PFSK-1 (cell line): ENCODE measurements around the gene METTL1.

Experiments
- REST ChIP-seq, 2 experiments: IDR thresholded peaks; 2 replicates each; pipeline versions ENCODE4 v1.6.1 to v1.8.0; 2011 to 2012; ENCODE audit warnings: low read depth in 2 of 2, low read length in 2 of 2, control low read depth in 1 of 2, inconsistent platforms in 1 of 2, mild to moderate bottlenecking in 1 of 2, moderate library complexity in 1 of 2; ENCODE audit not compliant: insufficient read depth in 1 of 2
- TAF1 ChIP-seq: IDR thresholded peaks from 2 replicates; pipeline ENCODE4 v1.6.1; 2012; ENCODE audit warnings: low read length, control low read depth, borderline replicate concordance; ENCODE audit not compliant: insufficient read depth

DNA sequence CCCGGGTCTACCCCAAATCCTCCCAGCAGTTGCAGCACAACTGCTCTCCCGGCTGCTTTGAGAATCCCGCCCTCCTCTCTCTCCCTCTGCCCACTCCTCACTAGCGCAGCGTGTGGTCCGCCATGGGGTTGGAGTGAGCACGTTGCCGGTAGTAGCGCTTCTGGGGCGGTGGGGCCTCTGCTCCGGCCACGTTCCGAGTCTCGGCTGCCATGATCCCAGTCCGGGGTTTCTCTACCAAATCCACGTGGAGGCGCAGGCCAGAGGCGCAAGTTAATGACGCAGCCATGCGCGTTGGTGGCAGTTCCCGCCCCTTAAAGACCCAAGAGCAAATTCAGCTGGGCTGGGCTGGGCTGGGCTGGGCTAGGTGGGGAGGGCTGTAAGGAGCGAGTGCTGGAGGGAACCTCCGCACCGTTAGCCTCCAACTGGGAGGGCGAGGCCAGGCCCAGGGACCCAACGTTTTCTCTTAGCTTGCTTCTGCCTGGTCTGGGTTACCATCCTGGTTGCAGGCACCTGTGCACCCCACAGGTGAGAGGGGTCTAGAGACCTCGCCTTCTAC is at the start of gene METTL1:
- TF ChIP-seq TAF1 (peak; percentile 89; the same call in 1 of the 2 replicates), REST (IDR thresholded peaks at IDR 0.05; ENCODE audit: insufficient read depth in 1 of 2, low read depth in 2 of 2, low read length in 2 of 2) (peak in 1 of 2 experiments; percentile 71; a peak in 1 of 4 replicates)
